ENCODE results near the gene FGF7.

DNA sequence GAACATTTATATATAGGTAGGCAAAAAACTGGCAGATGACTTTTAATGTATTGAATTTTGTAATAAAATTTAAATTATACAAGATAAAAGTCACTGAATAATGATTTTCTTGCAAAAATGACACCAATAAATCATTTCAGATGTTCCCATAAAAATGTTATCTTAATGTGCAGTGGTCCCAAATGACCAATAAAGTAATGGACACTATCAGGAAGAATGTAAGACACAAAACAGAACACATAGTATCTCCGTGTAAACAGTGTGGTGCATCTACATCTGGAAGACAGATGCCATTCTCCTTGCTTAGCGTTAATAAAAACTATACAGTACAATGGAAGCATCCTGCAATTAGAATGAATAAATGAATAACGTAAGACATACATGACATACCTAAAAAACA is 41.5 kb downstream of the FGF7 start:
- TF ChIP-seq, protein P1, sequence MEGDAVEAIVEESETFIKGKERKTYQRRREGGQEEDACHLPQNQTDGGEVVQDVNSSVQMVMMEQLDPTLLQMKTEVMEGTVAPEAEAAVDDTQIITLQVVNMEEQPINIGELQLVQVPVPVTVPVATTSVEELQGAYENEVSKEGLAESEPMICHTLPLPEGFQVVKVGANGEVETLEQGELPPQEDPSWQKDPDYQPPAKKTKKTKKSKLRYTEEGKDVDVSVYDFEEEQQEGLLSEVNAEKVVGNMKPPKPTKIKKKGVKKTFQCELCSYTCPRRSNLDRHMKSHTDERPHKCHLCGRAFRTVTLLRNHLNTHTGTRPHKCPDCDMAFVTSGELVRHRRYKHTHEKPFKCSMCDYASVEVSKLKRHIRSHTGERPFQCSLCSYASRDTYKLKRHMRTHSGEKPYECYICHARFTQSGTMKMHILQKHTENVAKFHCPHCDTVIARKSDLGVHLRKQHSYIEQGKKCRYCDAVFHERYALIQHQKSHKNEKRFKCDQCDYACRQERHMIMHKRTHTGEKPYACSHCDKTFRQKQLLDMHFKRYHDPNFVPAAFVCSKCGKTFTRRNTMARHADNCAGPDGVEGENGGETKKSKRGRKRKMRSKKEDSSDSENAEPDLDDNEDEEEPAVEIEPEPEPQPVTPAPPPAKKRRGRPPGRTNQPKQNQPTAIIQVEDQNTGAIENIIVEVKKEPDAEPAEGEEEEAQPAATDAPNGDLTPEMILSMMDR (IDR thresholded peaks at IDR 0.05) = no peak
- no peak for TF ChIP-seq POLR2A (IDR thresholded peaks at IDR 0.05; ENCODE audit: low read depth)
- no peak for TF ChIP-seq POLR2AphosphoS5 (IDR thresholded peaks at IDR 0.05)
- TF ChIP-seq EP300 (IDR thresholded peaks at IDR 0.05) = no peak
